Nucleus accumbens (tissue), 56 donors: Measurements from ENCODE around the gene REC8.

Experiments
- DNase-seq, 56 donors: peaks; one replicate each; lab custom pipeline; 2025; lab: John Stamatoyannopoulos, UW

The REC8 gene

DNA sequence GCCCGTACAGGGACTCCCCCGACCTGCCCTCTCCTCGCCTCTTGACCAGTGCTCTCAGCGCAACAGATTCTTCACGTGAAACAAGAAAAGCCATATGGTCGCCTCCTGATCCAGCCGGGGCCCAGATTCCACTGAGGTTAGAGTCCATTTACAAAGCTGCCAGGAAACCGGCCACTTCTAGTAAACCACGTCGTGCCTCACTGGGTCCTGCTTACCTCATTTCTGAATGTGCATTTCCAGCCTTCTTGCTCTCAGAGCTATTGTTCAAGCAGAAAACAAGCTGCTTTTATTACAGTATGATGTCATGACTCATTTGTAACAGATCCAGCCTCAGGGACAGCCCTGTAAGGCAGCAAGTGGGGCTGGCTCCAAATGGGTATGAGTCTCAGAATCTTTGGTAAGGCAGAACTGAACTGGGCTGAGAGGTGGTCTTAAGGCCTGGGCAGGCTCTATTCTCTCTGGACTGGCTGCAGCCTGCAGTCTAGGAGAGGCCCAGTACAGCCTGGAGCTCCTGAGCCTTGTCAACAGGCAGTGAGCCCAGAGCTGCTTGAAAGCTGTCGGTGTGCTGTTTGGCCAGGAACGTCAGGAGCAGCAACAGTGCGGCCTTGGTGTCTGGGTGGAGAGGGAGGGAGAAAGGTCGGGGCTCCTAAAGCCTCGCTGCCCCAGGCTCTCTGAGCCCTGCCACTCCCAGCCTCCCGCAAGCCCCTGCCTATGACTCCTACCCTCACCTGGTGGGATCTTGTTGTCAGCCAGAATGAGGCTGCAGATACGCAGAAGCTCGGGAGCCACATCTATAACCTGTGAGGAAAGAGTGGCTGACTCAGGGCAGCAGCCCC is 8.3 kb downstream of the REC8 start:
- DNase-seq: peak in 10 of 56 donors; percentile 10 to 75 (median 28)

- no peak for DNase-seq
Measured at GRCh38 chr14:24181371-24182077, 9.6 kb downstream of the REC8 start.

GRCh38 chr14:24182110-24182882 is 10.4 kb downstream of the REC8 start:
- no peak for DNase-seq

GRCh38 chr14:24183014-24183481 is 11.2 kb downstream of the REC8 start:
- DNase-seq: no peak

DNA sequence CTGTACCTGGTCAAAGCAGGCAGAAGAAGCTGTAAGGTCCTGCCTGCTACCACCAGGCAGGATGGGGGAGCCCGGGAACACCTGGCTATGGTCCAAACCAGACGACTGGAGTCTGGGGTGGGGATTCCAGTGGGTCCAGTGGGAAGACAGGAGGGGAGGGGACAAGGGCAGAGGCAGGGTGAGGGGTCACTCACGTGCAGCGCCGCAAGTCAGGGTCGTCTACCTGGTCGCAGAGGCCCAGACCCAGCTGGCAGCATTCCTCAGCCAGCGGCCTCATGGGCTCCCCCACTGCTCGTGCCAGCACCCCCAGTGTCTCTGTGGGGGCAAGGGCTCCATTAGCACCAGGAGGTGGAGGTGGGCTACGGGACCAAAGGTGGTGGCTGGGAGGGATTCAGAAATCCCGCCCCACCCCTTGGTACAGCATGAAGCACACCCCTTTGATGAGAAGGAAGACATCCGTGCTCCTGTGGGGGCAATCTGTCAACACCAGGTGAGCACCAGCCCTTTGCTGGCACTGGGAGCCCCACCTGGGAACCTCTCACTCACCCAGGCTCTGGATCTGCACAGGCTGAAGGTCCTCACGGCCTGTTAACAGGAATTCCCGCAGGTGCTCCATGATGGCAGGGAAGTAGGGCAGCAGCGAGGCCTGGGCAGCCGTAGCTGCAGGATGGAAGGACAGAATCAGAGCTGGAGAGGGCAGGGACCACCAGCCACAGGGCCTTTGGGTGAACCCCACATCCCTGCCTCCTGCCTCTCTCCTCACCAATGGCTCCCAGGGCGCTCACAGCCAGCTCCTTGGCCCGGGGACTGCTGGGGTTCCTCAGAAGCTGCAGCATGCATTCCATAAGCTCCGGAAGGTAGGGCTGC is 12.5 kb downstream of the REC8 start:
- no peak for DNase-seq

GRCh38 chr14:24185026-24185425 is 13.1 kb downstream of the REC8 start:
- DNase-seq: no peak

- DNase-seq: no peak
Measured at GRCh38 chr14:24185741-24186140, 13.9 kb downstream of the REC8 start.

GRCh38 chr14:24186831-24187538 is 15.1 kb downstream of the REC8 start:
- DNase-seq: no peak

GRCh38 chr14:24187539-24187915 is 15.6 kb downstream of the REC8 start:
- DNase-seq: no peak

GRCh38 chr14:24188251-24189058 is 16.6 kb downstream of the REC8 start, which contains the start of gene IPO4:
Gene IPO4, minus strand, starts transcription at chr14:24188816. Its CDS starts 29 bp downstream, at chr14:24188787.
- peak; percentile 59 to 97 (median 93) for DNase-seq

GRCh38 chr14:24189059-24189375 is 17.1 kb downstream of the REC8 start:
- DNase-seq: no peak

GRCh38 chr14:24189460-24189859 is 17.6 kb downstream of the REC8 start:
- no peak for DNase-seq

DNA sequence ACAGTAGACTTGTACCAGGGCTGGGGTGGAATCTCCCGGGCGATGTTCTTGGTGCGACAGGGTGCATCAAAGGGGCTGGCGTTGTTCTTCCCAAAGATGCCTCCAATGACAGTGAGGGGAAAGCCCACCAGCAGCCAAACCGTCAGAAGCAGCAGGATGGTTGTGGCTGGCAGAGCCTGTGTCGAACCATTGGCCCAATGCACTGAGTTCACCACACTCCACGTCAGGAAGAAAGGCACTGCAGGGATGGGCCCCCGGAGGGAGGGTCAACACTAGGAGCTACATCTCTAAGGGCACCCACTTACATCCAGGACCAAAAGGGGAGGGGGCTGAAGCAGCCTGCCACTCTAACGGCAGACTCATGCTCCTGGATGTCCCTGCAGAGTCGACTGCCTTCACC is 18.5 kb downstream of the REC8 start:
- no peak for DNase-seq

- DNase-seq: no peak
Measured at GRCh38 chr14:24192933-24193332, 21.1 kb downstream of the REC8 start.

- no peak for DNase-seq
Measured at GRCh38 chr14:24194186-24194872, 22.4 kb downstream of the REC8 start.

GRCh38 chr14:24194873-24195185 is 22.9 kb downstream of the REC8 start:
- no peak for DNase-seq

GRCh38 chr14:24195186-24196070 is 23.5 kb downstream of the REC8 start, which contains the start of gene TM9SF1:
Gene TM9SF1, minus strand, starts transcription at chr14:24195441. Its CDS starts 422 bp downstream, at chr14:24195019.
- DNase-seq: peak; percentile 38 to 88 (median 74)
